Left lung (tissue), 10 donors: ENCODE data around the gene IGF1R. TPM values are rescaled to one million over a fixed set of nuclear protein-coding genes. Genes with fewer than 3 reads are reported as not detected.

Source experiments
- ATAC-seq: fragments of 200-7000 bp; cut with Tn5 transposase; one replicate; pipeline ENCODE4 v1.9.1; 2020; ENCODE audit warnings: moderate library complexity
- DNase-seq, 4 donors: peaks; one replicate each; pipeline ENCODE4 v3.0.0-alpha.2; 2013 to 2020
- H3K27ac ChIP-seq, 2 donors: fragments of 200-600 bp; sonication (generic) in 1 of 2; one replicate each; pipeline versions ENCODE4 v1.5.0 to v1.8.0; 2020 to 2021
- H3K27me3 ChIP-seq, 2 donors: fragments of 200-600 bp; sonication (generic) in 1 of 2; one replicate each; pipeline versions ENCODE4 v1.5.0 to v1.8.0; 2020 to 2021
- H3K36me3 ChIP-seq, 2 donors: fragments of 200-600 bp; sonication (generic) in 1 of 2; one replicate each; pipeline versions ENCODE4 v1.5.0 to v1.8.0; 2020 to 2021
- H3K4me1 ChIP-seq, 2 donors: fragments of 200-600 bp; one replicate each; pipeline ENCODE4 v1.8.0; 2021
- H3K4me3 ChIP-seq, 2 donors: fragments of 200-600 bp; sonication (generic) in 1 of 2; one replicate each; pipeline versions ENCODE4 v1.5.0 to v1.8.0; 2020 to 2021; ENCODE audit warnings: mild to moderate bottlenecking in 1 of 2
- H3K9me3 ChIP-seq, 2 donors: fragments of 200-600 bp; sonication (generic) in 1 of 2; one replicate each; pipeline versions ENCODE4 v1.5.0 to v1.8.0; 2020 to 2021
- CTCF ChIP-seq, 2 donors: fragments of 200-600 bp; sonication (generic) in 1 of 2; IDR thresholded peaks; one replicate each; pipeline versions ENCODE4 v1.5.0 to v1.8.0; 2021; ENCODE audit warnings: antibody characterized with exemption in 2 of 2
- intact Hi-C, 2 donors: fragments of 100-400 bp; cut with DNase I; formaldehyde crosslinking; loops; one replicate each; pipeline versions ENCODE4 v1.11.2 to v1.14.2; 2022
- polyA plus RNA-seq, 6 donors: library from polyadenylated mRNA; unstranded; fragments of 120-200 nt; gene quantifications; one replicate each; pipeline ENCODE4 v1.2.1, GENCODE V29; 2013; ENCODE audit not compliant: insufficient read length in 6 of 6
- total RNA-seq, 2 donors: library from RNA; stranded (reverse); fragmentation: NEBNext Ultra II Directional; extraction: Animal tissue kit (Norgen Biotek cat#: 25700); gene quantifications; one replicate each; pipeline ENCODE4 v1.2.1, GENCODE V29; 2021
- donor health status: DM: no; HTN: yes; CAD: no.
- donor health status: DM: no; HTN: no; CAD: no.

Gene IGF1R
- total and polyA plus RNA-seq, 8 donors = 32.0 to 41.0 (median 37.0) TPM

- DNase-seq (no peak), ATAC-seq (no peak)
- intact Hi-C loops = no loop called here
- H3K27me3 ChIP-seq = no peaks in the 10 kb centered on the region
- no peaks in the 10 kb centered on the region for H3K36me3 ChIP-seq
- no peaks in the 10 kb centered on the region for H3K9me3 ChIP-seq
- no peak overlapping the region for H3K27ac ChIP-seq
- TF ChIP-seq CTCF (IDR thresholded peaks at IDR 0.05) = no peak
- no peaks in the 10 kb centered on the region for H3K4me1 ChIP-seq
- no peak overlapping the region for H3K4me3 ChIP-seq
These were observed 322.5 kb downstream of the IGF1R start for GRCh38 chr15:98970799-98971198.

GRCh38 chr15:98976500-98976899 is 328.2 kb downstream of the IGF1R start:
- DNase-seq (no peak), ATAC-seq (no peak)
- intact Hi-C loops = no loop called here
- no peaks in the 10 kb centered on the region for H3K36me3 ChIP-seq
- H3K4me1 ChIP-seq = no peaks in the 10 kb centered on the region
- H3K9me3 ChIP-seq = no peaks in the 10 kb centered on the region
- H3K27me3 ChIP-seq = no peaks in the 10 kb centered on the region
- no peak overlapping the region for H3K4me3 ChIP-seq
- no peak for TF ChIP-seq CTCF (IDR thresholded peaks at IDR 0.05)
- no peak overlapping the region for H3K27ac ChIP-seq

GRCh38 chr15:98977441-98977840 is 329.1 kb downstream of the IGF1R start:
- intact Hi-C loops = no loop called here
- H3K27me3 ChIP-seq = no peaks in the 10 kb centered on the region
- TF ChIP-seq CTCF (IDR thresholded peaks at IDR 0.05) = no peak
- H3K9me3 ChIP-seq = no peaks in the 10 kb centered on the region
- H3K4me1 ChIP-seq = no peaks in the 10 kb centered on the region
- ATAC-seq = no peak
- no peak for DNase-seq
- H3K27ac ChIP-seq = no peak overlapping the region
- no peak overlapping the region for H3K4me3 ChIP-seq
- no peaks in the 10 kb centered on the region for H3K36me3 ChIP-seq

- Histone ChIP-seq H3K4me1 (peaks cover 0 to 3% of the 10 kb centered on the region in 2 donors), H3K4me3 (no peak overlapping the region), H3K27me3 (no peaks in the 10 kb centered on the region), H3K36me3 (no peaks in the 10 kb centered on the region), H3K27ac (no peak overlapping the region), H3K9me3 (no peaks in the 10 kb centered on the region)
- no peak for DNase-seq
- ATAC-seq = no peak
- TF ChIP-seq CTCF (IDR thresholded peaks at IDR 0.05) = no peak
- intact Hi-C loops = no loop called here
These were observed 329.8 kb downstream of the IGF1R start for GRCh38 chr15:98978153-98978552.

GRCh38 chr15:98980899-98981228 is 332.5 kb downstream of the IGF1R start:
- Histone ChIP-seq H3K27ac (no peak overlapping the region), H3K9me3 (peaks cover 0 to under 1% of the 10 kb centered on the region in 2 donors), H3K27me3 (no peaks in the 10 kb centered on the region), H3K4me3 (no peak overlapping the region), H3K36me3 (no peaks in the 10 kb centered on the region), H3K4me1 (peaks cover 5 to 10% of the 10 kb centered on the region in 2 donors)
- intact Hi-C loops = no loop called here
- TF ChIP-seq CTCF (IDR thresholded peaks at IDR 0.05) = no peak
- no peak for DNase-seq
- ATAC-seq = no peak
